HepG2 (cell line): ENCODE results near the gene SYPL1. TPM values are rescaled to one million over a fixed set of nuclear protein-coding genes. Genes with fewer than 3 reads are reported as not detected.

Experiments used
- ATF7-NPFF ChIP-seq: sonication (generic); formaldehyde crosslinking; IDR thresholded peaks from 2 replicates; pipeline ENCODE4 v1.8.1; 2023; ENCODE audit warnings: mild to moderate bottlenecking, low read depth, missing genetic modification reagents, moderate library complexity
- CREB1 ChIP-seq, 2 experiments: fragments of 450-650 bp in 1 of 2; IDR thresholded peaks; 2 replicates each; pipeline ENCODE4 v1.6.1; 2016 to 2017; ENCODE audit warnings: control low read depth in 1 of 2, mild to moderate bottlenecking in 1 of 2, missing compliant biosample characterization in 1 of 2, missing genetic modification characterization in 1 of 2
- KAT8 ChIP-seq: IDR thresholded peaks from 2 replicates; pipeline ENCODE4 v1.6.1; 2016; ENCODE audit warnings: missing genetic modification reagents, missing compliant biosample characterization
- KDM5B ChIP-seq: sonication (generic); formaldehyde crosslinking; IDR thresholded peaks from 2 replicates; pipeline ENCODE4 v1.4.0; 2020; ENCODE audit warnings: missing genetic modification reagents, mild to moderate bottlenecking, borderline replicate concordance
- KLF6 ChIP-seq: IDR thresholded peaks from 2 replicates; pipeline ENCODE4 v1.8.0; 2016; ENCODE audit warnings: missing biosample characterization, missing genetic modification reagents
- NONO ChIP-seq, 2 experiments: fragments of 450-650 bp in 1 of 2; sonication (generic) in 1 of 2; formaldehyde crosslinking in 1 of 2; IDR thresholded peaks in 1 of 2; conservative IDR thresholded peaks in 1 of 2; 2 replicates each; pipeline versions ENCODE4 v1.6.1 to v1.8.0; 2017 to 2022; ENCODE audit warnings: mild to moderate bottlenecking in 1 of 2, missing genetic modification reagents in 1 of 2, moderate library complexity in 1 of 2
- SETDB1 ChIP-seq: sonication (generic); formaldehyde crosslinking; IDR thresholded peaks from 2 replicates; pipeline ENCODE4 v1.5.1; 2020; ENCODE audit warnings: missing genetic modification reagents, mild to moderate bottlenecking, borderline replicate concordance
- SMAD3 ChIP-seq: sonication (generic); formaldehyde crosslinking; IDR thresholded peaks from 2 replicates; pipeline ENCODE4 v1.4.0; 2020; ENCODE audit warnings: missing genetic modification reagents
- ZFX ChIP-seq: sonication (generic); formaldehyde crosslinking; IDR thresholded peaks from 2 replicates; pipeline ENCODE4 v1.4.0; 2020; ENCODE audit warnings: mild to moderate bottlenecking, low read depth, missing genetic modification reagents, moderate library complexity
- ZNF556 ChIP-seq: sonication (generic); formaldehyde crosslinking; IDR thresholded peaks from 2 replicates; pipeline ENCODE4 v1.4.0; 2020; ENCODE audit warnings: mild to moderate bottlenecking, missing genetic modification reagents, borderline replicate concordance
- ZNF580 ChIP-seq: IDR thresholded peaks from 2 replicates; pipeline ENCODE4 v1.6.1; 2016; ENCODE audit warnings: low read depth, borderline replicate concordance
- ZNF644 ChIP-seq: IDR thresholded peaks from 2 replicates; pipeline ENCODE4 v1.6.1; 2016; ENCODE audit warnings: low read depth
- ZNF660 ChIP-seq: sonication (generic); formaldehyde crosslinking; IDR thresholded peaks from 2 replicates; pipeline ENCODE4 v1.5.1; 2020; ENCODE audit warnings: mild to moderate bottlenecking, low read depth, missing genetic modification reagents, borderline replicate concordance
- ZNF850 ChIP-seq: sonication (generic); formaldehyde crosslinking; conservative IDR thresholded peaks from 2 replicates; pipeline ENCODE4 v1.9.0; 2021; ENCODE audit warnings: mild to moderate bottlenecking, missing genetic modification reagents
- polyA plus RNA-seq, 8 experiments: library from polyadenylated mRNA; depleted of rRNA in 3 of 8; stranded (reverse) in 7 of 8; unstranded in 1 of 8; fragments of >200 nt; fragmentation: Illumina TruSeq in 4 of 8; extraction: Trizol in 4 of 8; gene quantifications; 2 replicates each; pipeline versions ENCODE4 v1.2.1 to v1.2.3, GENCODE V29; 2011 to 2016; ENCODE audit warnings: low read depth in 4 of 8, missing spikeins in 1 of 8, mixed read lengths in 1 of 8; ENCODE audit not compliant: insufficient read depth in 1 of 8
- total RNA-seq, 5 experiments: library from RNA; depleted of rRNA; stranded (reverse); fragments of >200 nt; fragmentation: Illumina TruSeq; extraction: Trizol; gene quantifications; 2 replicates each; pipeline ENCODE4 v1.2.3, GENCODE V29; 2016; ENCODE audit warnings: low read depth in 1 of 5
- TF ChIP-seq, protein P1 (sequence below): sonication (generic); formaldehyde crosslinking; IDR thresholded peaks from 2 replicates; pipeline ENCODE4 v1.4.0; 2020; ENCODE audit warnings: low read depth, mild to moderate bottlenecking, missing genetic modification reagents
- TF ChIP-seq, protein P2 (sequence below): sonication (generic); formaldehyde crosslinking; IDR thresholded peaks from 2 replicates; pipeline ENCODE4 v1.5.0; 2020; ENCODE audit warnings: missing genetic modification reagents, mild to moderate bottlenecking, borderline replicate concordance
- TF ChIP-seq, protein P3 (sequence below): IDR thresholded peaks from 2 replicates; pipeline ENCODE4 v1.6.1; 2012; ENCODE audit warnings: low read length, improper control_type of control experiment
- TF ChIP-seq, protein P4 (sequence below): sonication (generic); formaldehyde crosslinking; IDR thresholded peaks from 2 replicates; pipeline ENCODE4 v1.9.0; 2022; ENCODE audit warnings: missing genetic modification reagents, mild to moderate bottlenecking, borderline replicate concordance
- TF ChIP-seq, protein P5 (sequence below): IDR thresholded peaks from 2 replicates; pipeline ENCODE4 v1.6.1; 2016; ENCODE audit warnings: missing genetic modification reagents, missing compliant biosample characterization

SYPL1 gene
- total and polyA plus RNA-seq, 2 of the 13 experiments (the other 11 are each of a cell fraction or from before 2014, with no cell fraction given) = 27.5 to 40.2 TPM

DNA sequence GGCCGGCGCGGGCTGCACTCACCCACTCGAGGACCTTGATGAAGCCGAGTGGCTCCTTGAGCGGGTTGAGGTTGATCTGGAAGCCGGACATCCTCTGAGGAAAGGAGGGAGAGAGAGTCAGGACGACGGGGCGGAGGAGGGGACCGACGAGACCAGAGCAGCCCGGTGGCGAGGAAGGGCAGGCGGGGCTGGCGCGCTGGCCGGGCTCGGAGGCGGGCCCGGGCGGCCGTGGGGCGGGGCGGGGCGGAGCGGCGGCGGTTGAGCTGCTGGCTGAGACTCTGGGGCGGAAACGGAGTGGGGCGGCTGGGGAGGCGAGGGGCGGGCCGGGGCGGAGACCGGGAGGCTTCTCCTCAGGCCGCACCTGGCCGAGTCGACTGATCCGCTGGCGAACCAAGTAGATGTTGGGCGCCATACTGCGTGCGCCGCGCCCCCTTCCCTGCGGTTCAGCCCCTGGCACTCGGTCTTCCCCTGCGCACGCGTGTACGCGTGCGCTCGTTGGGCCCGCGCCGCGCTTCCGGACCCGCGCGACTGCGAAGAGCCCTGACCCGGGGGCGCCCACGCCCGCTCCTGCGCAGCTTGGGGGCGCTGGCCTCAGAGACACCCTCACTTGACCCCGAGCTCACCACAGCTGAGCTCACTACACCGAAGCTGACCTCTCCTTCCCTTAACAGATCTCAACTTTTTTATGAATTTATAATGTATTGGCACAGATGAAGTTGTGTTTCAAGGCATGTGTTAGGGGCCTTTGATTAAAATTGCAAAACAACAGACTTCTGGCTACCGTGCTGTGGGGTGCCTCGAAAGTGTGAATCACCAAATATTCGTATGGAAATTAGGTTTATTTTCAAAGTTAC, at the start of gene SYPL1 (continued):
- TF ChIP-seq CREB1 (IDR thresholded peaks at IDR 0.05) (no peak), CREB1 (CRISPR knock-in tag; IDR thresholded peaks at IDR 0.05) (no peak), ZNF660 (CRISPR knock-in tag) (no peak), ATF7-NPFF (CRISPR knock-in tag) (no peak; the same call in 1 of the 2 replicates), ZNF644 (CRISPR knock-in tag) (peak; percentile 60; the same call in 1 of the 2 replicates), NONO (IDR thresholded peaks at IDR 0.05) (no peak), NONO (CRISPR knock-in tag; conservative IDR thresholded peaks at IDR 0.05) (no peak), SMAD3 (CRISPR knock-in tag) (peak; percentile 46; the same call in 1 of the 2 replicates), KDM5B (CRISPR knock-in tag) (peak; percentile 41; the same call in 1 of the 2 replicates), ZNF580 (peak; percentile 43), KAT8 (CRISPR knock-in tag) (peak; percentile 85), ZFX (peak; percentile 93), ZNF850 (CRISPR knock-in tag) (no peak), KLF6 (CRISPR knock-in tag) (peak; percentile 22; the same call in 1 of the 2 replicates), ZNF556 (CRISPR knock-in tag) (0 out of 2 replicates have a peak, but pooled peaks have one; percentile 42), SETDB1 (CRISPR knock-in tag) (no peak)
- TF ChIP-seq, protein P1, sequence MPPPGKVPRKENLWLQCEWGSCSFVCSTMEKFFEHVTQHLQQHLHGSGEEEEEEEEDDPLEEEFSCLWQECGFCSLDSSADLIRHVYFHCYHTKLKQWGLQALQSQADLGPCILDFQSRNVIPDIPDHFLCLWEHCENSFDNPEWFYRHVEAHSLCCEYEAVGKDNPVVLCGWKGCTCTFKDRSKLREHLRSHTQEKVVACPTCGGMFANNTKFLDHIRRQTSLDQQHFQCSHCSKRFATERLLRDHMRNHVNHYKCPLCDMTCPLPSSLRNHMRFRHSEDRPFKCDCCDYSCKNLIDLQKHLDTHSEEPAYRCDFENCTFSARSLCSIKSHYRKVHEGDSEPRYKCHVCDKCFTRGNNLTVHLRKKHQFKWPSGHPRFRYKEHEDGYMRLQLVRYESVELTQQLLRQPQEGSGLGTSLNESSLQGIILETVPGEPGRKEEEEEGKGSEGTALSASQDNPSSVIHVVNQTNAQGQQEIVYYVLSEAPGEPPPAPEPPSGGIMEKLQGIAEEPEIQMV (CRISPR knock-in tag) = 0 out of 2 replicates have a peak, but pooled peaks have one; percentile 26
- TF ChIP-seq, protein P2, sequence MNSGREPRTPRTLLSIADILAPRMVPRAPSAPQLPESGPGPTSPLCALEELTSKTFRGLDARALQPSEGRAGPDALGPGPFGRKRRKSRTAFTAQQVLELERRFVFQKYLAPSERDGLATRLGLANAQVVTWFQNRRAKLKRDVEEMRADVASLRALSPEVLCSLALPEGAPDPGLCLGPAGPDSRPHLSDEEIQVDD (CRISPR knock-in tag) = peak; percentile 57; the same call in 1 of the 2 replicates
- TF ChIP-seq, protein P3, sequence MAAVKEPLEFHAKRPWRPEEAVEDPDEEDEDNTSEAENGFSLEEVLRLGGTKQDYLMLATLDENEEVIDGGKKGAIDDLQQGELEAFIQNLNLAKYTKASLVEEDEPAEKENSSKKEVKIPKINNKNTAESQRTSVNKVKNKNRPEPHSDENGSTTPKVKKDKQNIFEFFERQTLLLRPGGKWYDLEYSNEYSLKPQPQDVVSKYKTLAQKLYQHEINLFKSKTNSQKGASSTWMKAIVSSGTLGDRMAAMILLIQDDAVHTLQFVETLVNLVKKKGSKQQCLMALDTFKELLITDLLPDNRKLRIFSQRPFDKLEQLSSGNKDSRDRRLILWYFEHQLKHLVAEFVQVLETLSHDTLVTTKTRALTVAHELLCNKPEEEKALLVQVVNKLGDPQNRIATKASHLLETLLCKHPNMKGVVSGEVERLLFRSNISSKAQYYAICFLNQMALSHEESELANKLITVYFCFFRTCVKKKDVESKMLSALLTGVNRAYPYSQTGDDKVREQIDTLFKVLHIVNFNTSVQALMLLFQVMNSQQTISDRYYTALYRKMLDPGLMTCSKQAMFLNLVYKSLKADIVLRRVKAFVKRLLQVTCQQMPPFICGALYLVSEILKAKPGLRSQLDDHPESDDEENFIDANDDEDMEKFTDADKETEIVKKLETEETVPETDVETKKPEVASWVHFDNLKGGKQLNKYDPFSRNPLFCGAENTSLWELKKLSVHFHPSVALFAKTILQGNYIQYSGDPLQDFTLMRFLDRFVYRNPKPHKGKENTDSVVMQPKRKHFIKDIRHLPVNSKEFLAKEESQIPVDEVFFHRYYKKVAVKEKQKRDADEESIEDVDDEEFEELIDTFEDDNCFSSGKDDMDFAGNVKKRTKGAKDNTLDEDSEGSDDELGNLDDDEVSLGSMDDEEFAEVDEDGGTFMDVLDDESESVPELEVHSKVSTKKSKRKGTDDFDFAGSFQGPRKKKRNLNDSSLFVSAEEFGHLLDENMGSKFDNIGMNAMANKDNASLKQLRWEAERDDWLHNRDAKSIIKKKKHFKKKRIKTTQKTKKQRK = no peak
- TF ChIP-seq, protein P4, sequence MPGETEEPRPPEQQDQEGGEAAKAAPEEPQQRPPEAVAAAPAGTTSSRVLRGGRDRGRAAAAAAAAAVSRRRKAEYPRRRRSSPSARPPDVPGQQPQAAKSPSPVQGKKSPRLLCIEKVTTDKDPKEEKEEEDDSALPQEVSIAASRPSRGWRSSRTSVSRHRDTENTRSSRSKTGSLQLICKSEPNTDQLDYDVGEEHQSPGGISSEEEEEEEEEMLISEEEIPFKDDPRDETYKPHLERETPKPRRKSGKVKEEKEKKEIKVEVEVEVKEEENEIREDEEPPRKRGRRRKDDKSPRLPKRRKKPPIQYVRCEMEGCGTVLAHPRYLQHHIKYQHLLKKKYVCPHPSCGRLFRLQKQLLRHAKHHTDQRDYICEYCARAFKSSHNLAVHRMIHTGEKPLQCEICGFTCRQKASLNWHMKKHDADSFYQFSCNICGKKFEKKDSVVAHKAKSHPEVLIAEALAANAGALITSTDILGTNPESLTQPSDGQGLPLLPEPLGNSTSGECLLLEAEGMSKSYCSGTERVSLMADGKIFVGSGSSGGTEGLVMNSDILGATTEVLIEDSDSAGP (CRISPR knock-in tag) = peak; percentile 55; the same call in 1 of the 2 replicates
- TF ChIP-seq, protein P5, sequence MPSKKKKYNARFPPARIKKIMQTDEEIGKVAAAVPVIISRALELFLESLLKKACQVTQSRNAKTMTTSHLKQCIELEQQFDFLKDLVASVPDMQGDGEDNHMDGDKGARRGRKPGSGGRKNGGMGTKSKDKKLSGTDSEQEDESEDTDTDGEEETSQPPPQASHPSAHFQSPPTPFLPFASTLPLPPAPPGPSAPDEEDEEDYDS = peak; percentile 26; the same call in 1 of the 2 replicates
